Activated CD8-positive, alpha-beta T cell treated with anti-CD3 and anti-CD28 coated beads, Interleukin-2, amount 10 ng/mL, durations not matched to agents 7 days and 5 days (primary cell): ENCODE data around the gene SLC2A9. TPM values are rescaled to one million over a fixed set of nuclear protein-coding genes. Genes with fewer than 3 reads are reported as not detected.

Experiments
- ATAC-seq: fragments of 150-1000 bp; cut with Tn5 transposase; one replicate; pipeline ENCODE4 v1.10.0; 2021; ENCODE audit warnings: moderate library complexity
- CTCF ChIA-PET: fragments of 350-600 bp; sonication (Branson Sonifier 250); formaldehyde crosslinking; loops from one replicate; lab custom pipeline; 2021; ENCODE audit warnings: antibody characterized with exemption; lab: Charles Lee
- POLR2A ChIA-PET: fragments of 350-600 bp; sonication (Branson Sonifier 250); formaldehyde crosslinking; loops from one replicate; lab custom pipeline; 2021; ENCODE audit warnings: antibody characterized with exemption; lab: Charles Lee
- DNase-seq: peaks from one replicate; pipeline ENCODE4 v3.0.0-alpha.2; 2020
- H3K27ac Mint-ChIP-seq: one replicate; pipeline ENCODE4 v1.8.0; 2021; ENCODE audit warnings: mild to moderate bottlenecking, mixed read lengths
- H3K27me3 Mint-ChIP-seq: one replicate; pipeline ENCODE4 v1.8.0; 2021; ENCODE audit warnings: low read depth, mixed read lengths
- H3K36me3 Mint-ChIP-seq: one replicate; pipeline ENCODE4 v1.8.0; 2021; ENCODE audit warnings: low read depth, mixed read lengths
- H3K4me1 Mint-ChIP-seq: one replicate; pipeline ENCODE4 v1.8.0; 2021; ENCODE audit warnings: low read depth, mixed read lengths
- H3K4me3 Mint-ChIP-seq: one replicate; pipeline ENCODE4 v1.8.0; 2021; ENCODE audit warnings: mild to moderate bottlenecking, mixed read lengths
- H3K9me3 Mint-ChIP-seq: one replicate; pipeline ENCODE4 v1.8.0; 2022; ENCODE audit warnings: mixed read lengths; ENCODE audit not compliant: insufficient read depth
- total RNA-seq, 2 experiments: library from RNA; stranded (reverse); gene quantifications; one replicate each; pipeline ENCODE4 v1.2.3, GENCODE V29; 2021

Gene SLC2A9
- total RNA-seq, 2 experiments from 2014 or later, result 1.3 to 1.7 TPM

DNA sequence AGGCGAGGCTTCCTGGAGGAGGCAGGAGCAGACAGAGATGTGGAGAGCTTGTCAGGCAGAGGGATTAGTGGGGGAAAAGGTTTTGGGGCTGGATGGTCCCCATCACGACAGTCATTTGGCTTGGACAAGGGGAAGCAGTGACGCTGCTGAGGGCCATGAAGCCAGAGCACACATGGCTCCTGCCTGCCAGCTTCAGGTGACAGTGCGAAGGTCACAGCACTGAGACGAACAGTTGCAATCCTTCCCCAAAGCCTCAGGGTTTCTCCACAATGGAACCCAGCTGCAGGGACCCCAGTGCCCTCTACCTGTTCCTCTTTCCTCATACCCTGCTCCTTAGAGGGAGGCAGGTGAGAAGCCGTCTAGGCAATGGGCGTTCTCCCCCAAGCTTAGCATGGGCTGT is 129.6 kb downstream of the SLC2A9 start:
- POLR2A ChIA-PET, result interaction anchor here (0.5 kb wide), 1 partner anchor 127 kb away, joined by 3 read pairs; no protein-coding TSS in a partner anchor
- DNase-seq (no peak), ATAC-seq (no peak)
- Mint-ChIP-seq H3K4me1 (no peaks in the 10 kb centered on the region), H3K9me3 (no peaks in the 10 kb centered on the region), H3K36me3 (no peaks in the 10 kb centered on the region), H3K4me3 (no peak overlapping the region), H3K27ac (no peak overlapping the region), H3K27me3 (peaks cover 11% of the 10 kb centered on the region)
- CTCF ChIA-PET, result no interaction called here

DNA sequence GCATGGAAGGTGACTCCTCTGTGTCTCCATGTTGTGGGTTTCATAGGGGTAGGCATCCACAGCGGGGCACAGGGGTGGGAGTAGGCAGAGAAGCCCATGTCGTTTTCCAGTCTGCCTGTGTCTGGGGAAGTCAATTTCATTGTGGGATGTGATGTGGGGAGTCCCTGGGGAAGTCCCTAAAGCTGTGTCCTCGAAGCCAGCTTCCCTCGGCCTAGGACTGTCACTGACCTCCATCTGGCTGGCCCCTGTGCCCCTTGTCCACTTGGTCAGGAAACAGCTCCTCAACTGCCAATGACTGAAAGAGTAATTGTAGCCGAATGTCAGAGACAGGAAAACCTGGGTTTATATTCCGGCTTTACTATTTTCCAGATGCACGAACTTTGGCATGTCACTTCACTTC is 130.2 kb downstream of the SLC2A9 start:
- H3K4me1 Mint-ChIP-seq, result no peaks in the 10 kb centered on the region
- H3K9me3 Mint-ChIP-seq, result no peaks in the 10 kb centered on the region
- DNase-seq, result no peak
- ChIA-PET CTCF (no interaction called here), POLR2A (no interaction called here)
- H3K27me3 Mint-ChIP-seq, result peaks cover 7% of the 10 kb centered on the region
- no peaks in the 10 kb centered on the region for H3K36me3 Mint-ChIP-seq
- ATAC-seq, result no peak
- no peak overlapping the region for H3K4me3 Mint-ChIP-seq
- no peak overlapping the region for H3K27ac Mint-ChIP-seq

DNA sequence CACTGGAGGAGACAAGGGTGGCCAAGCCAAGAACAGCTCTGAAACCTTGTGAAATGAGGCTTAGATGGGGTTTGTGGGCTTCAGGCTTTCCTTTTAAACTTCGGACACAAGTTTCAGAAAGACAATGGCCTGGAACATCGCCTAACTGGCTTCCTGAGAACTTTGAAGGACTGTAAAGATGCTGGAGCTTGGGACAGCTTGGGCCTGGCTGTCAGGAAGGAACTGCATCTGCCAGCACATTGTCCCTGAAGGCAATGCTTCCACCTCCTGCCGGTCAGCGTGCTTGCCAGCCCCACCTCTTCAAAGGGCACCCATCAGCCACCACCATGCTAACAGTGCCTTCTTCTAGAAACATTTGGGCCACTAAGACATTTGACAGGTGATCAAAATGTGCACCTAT is 132.0 kb downstream of the SLC2A9 start:
- H3K4me1 Mint-ChIP-seq, result no peaks in the 10 kb centered on the region
- DNase-seq (no peak), ATAC-seq (no peak)
- no peak overlapping the region for H3K4me3 Mint-ChIP-seq
- no peaks in the 10 kb centered on the region for H3K36me3 Mint-ChIP-seq
- H3K27me3 Mint-ChIP-seq, result peaks cover 4% of the 10 kb centered on the region
- CTCF ChIA-PET, result no interaction called here
- POLR2A ChIA-PET, result no interaction called here
- H3K27ac Mint-ChIP-seq, result no peak overlapping the region
- H3K9me3 Mint-ChIP-seq, result no peaks in the 10 kb centered on the region

DNA sequence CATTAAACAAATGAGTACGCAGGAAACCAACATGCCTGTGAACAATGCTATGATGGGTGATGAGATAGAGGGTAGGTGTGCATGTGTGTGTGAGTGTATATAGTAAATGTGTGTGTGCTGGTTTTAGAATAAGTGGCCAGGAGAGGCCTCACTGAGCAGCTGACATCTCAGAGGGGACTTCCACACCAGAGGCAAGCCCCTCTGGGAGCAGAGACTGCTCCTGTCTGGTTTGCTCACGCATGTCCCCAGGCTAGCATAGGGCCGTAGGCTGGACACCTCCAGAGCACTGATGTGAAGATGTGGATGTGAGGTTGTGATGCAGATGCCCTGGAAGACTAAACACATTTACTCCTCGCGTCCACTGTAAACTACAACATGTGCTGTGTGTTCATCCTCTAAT is 135.3 kb downstream of the SLC2A9 start:
- DNase-seq, result no peak
- no peak for ATAC-seq
- H3K27me3 Mint-ChIP-seq, result peaks cover 7% of the 10 kb centered on the region

DNA sequence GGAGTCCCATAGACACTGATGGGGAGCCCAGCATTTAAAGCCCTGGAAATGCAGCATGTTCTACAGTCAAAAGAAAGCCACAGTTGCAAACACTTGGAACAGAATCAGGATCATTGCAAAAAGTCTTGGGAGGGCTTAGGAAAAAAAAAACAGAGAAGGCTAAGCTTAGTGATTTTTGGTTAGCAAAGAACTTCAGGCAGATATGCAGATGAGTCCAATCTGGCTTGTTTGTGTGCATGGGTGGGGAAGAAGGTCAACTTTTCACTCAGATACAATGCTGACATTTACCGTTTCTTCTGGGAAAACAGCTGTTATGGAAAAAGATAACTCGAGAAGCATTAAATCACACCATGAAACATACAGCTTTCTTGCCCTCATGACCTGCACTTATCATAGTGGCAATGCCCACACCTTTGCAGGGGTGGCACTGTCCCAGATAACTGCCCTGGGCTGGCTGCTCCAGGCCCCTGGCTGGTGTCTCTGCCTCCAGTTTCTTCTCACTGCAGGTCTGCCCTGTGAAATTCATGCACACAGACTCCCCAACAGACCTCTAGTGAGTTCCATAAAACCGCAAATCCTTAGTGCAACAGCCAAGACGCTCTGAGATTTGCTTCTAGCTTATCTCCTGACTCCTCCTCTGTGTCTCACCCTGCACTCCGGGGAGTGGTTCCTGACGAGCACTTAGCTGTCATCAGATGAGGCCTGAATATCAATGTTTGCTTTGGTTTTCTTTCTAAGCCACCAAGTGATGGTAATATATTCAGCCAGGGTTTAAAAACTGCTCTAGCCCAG is 140.7 kb downstream of the SLC2A9 start:
- Mint-ChIP-seq H3K27me3 (peaks cover 20% of the 10 kb centered on the region), H3K4me1 (peaks cover 3% of the 10 kb centered on the region), H3K36me3 (no peaks in the 10 kb centered on the region), H3K9me3 (no peaks in the 10 kb centered on the region), H3K4me3 (no peak overlapping the region), H3K27ac (no peak overlapping the region)
- ChIA-PET POLR2A (no interaction called here), CTCF (no interaction called here)
- DNase-seq (no peak), ATAC-seq (no peak)

More for the DNA sequence above, 135.3 kb downstream of the SLC2A9 start:
- H3K36me3 Mint-ChIP-seq, result no peaks in the 10 kb centered on the region
- POLR2A ChIA-PET, result no interaction called here
- H3K4me3 Mint-ChIP-seq, result no peak overlapping the region
- no peaks in the 10 kb centered on the region for H3K4me1 Mint-ChIP-seq
- no peak overlapping the region for H3K27ac Mint-ChIP-seq
- H3K9me3 Mint-ChIP-seq, result no peaks in the 10 kb centered on the region
- CTCF ChIA-PET, result no interaction called here

DNA sequence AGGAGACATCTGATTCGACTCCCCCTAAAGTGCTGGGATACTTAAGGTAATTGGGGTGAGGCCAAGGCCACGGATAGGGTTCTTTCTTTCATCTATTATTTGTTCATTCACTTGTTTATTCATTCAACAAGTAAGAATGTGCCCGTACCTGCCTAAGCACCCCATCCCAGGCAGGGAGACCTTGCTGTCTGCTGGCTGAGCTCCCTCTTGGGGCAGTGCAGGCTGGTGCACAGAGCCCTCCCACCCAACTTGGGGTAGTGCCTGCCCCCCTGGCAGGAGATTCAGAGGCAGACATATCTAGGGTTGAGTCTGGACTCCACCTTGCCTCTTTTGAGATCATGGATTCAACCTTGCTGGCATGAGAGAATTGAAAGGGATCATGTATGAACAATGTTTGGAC is 144.2 kb downstream of the SLC2A9 start:
- ATAC-seq, result no peak
- POLR2A ChIA-PET, result no interaction called here
- peaks cover 26% of the 10 kb centered on the region for H3K27me3 Mint-ChIP-seq
- peaks cover 7% of the 10 kb centered on the region for H3K4me1 Mint-ChIP-seq
- H3K9me3 Mint-ChIP-seq, result no peaks in the 10 kb centered on the region
- no peak overlapping the region for H3K4me3 Mint-ChIP-seq
- H3K36me3 Mint-ChIP-seq, result no peaks in the 10 kb centered on the region
- CTCF ChIA-PET, result no interaction called here
- no peak overlapping the region for H3K27ac Mint-ChIP-seq
- no peak for DNase-seq

DNA sequence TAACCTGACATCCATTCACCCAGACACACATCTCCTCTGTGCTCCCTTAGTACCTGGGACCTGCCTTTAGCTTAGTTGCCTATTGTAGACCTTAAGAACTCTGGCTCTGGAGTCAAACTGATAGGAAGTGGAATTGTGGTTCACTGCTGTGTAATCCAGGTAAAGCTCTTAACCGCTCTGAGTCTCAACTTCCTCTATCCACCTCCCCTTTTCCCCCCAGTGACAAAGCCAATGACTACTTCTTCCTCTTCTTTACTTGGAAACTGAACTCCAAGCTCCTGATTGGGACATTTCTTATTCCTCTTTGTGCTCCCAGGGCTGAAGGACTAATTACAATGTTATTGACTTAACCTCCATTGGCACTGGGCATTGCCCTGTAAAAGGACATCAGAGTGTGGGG is 145.8 kb downstream of the SLC2A9 start:
- H3K27me3 Mint-ChIP-seq, result peaks cover 29% of the 10 kb centered on the region
- ChIA-PET CTCF (no interaction called here), POLR2A (no interaction called here)
- DNase-seq, result no peak
- H3K4me1 Mint-ChIP-seq, result peaks cover 12% of the 10 kb centered on the region
- H3K4me3 Mint-ChIP-seq, result no peak overlapping the region
- ATAC-seq, result no peak
- no peaks in the 10 kb centered on the region for H3K9me3 Mint-ChIP-seq
- H3K27ac Mint-ChIP-seq, result no peak overlapping the region
- H3K36me3 Mint-ChIP-seq, result no peaks in the 10 kb centered on the region

DNA sequence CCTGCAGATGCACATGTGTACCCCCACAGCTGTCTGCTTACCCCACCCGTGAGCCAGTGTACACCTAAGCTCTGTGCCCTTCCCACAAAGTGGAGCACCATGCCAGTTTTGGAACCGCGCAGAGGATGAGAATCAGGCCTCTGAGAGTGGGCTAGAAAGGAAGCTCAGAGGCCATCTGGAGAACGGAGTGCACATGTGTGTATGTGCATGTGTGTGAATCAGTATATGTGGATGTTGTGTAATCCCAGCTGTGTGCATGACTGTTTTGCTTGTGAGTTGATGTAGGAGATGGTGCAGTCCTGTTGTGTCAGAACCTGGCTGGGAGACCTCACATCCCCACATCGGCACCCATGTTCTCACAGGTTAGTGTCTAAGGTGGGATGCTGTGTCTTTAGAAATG is 146.9 kb downstream of the SLC2A9 start:
- no peaks in the 10 kb centered on the region for H3K9me3 Mint-ChIP-seq
- DNase-seq, result no peak
- CTCF ChIA-PET, result no interaction called here
- ATAC-seq, result no peak
- POLR2A ChIA-PET, result no interaction called here
- H3K4me3 Mint-ChIP-seq, result no peak overlapping the region
- peaks cover 31% of the 10 kb centered on the region for H3K27me3 Mint-ChIP-seq
- H3K36me3 Mint-ChIP-seq, result no peaks in the 10 kb centered on the region
- peaks cover 23% of the 10 kb centered on the region for H3K4me1 Mint-ChIP-seq
- H3K27ac Mint-ChIP-seq, result no peak overlapping the region

DNA sequence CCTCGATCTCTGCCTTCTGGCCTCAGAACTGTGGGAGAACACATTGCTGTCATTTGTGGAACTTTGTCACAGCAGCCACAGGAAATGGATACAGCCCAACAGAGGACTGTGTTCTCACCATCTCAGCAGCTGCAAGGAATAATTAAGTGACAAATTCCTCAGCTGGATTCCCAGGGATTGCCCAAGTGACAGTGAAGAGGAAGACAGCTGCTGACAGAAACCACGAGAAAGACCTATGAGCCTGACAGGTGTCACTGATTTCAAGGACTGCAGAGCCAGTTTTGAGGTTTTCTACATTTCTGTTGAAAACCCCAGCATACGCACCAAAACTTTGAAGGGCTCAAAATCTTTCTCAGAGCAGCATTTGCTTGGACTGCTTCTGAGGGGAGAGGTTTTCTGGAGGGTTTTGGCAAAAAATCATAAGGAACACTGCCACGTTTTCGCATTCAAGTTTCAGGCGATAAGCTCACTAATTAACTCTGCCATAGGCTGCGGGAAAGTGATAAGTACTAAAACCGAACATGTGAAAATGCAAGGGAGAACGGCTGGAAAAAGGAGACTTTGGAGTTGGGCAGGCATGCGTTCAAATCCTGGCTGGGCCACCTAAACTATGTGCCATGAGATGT is 151.0 kb downstream of the SLC2A9 start:
- Mint-ChIP-seq H3K27ac (no peak overlapping the region), H3K4me1 (peaks cover 19% of the 10 kb centered on the region), H3K4me3 (no peak overlapping the region), H3K36me3 (no peaks in the 10 kb centered on the region), H3K9me3 (no peaks in the 10 kb centered on the region), H3K27me3 (peaks cover 28% of the 10 kb centered on the region)
- DNase-seq (peak; percentile 35), ATAC-seq (peak; percentile 51)
- POLR2A ChIA-PET, result no interaction called here
- CTCF ChIA-PET, result no interaction called here

DNA sequence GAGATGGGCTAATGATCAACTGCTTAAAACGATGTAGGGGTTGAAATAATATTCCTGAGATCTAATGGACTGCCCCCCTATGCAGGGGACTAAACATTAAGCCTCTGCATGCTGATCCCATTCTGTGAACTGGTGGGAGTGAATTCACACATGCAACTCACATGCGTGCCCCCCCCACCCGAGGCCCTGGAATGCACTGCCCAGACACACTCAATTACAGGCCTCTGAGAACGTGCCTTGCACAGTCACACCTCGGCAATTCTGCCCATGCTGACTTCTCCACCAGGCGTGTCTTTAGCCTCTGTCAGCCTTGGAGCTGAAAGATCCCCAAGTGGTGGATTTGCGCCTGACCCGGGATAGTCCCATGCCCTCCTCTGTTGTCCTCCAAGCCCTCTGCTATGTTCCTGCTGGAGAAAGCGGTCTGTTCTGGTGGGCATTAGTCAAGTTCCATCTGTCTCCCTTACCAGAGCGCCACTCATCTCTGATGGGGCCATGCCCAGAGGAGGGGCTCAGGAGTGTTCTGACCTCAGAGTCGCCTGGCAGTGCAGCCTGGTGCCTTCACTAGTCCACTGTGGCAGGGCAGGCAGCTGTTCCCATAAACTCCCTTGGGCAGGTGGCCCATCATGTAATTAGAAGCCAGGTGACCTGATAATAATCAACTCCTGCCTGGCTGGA is 153.4 kb downstream of the SLC2A9 start:
- H3K4me3 Mint-ChIP-seq, result no peak overlapping the region
- peaks cover 20% of the 10 kb centered on the region for H3K27me3 Mint-ChIP-seq
- ATAC-seq, result no peak
- no peaks in the 10 kb centered on the region for H3K36me3 Mint-ChIP-seq
- H3K27ac Mint-ChIP-seq, result no peak overlapping the region
- CTCF ChIA-PET, result no interaction called here
- no peaks in the 10 kb centered on the region for H3K9me3 Mint-ChIP-seq
- POLR2A ChIA-PET, result no interaction called here
- H3K4me1 Mint-ChIP-seq, result peaks cover 18% of the 10 kb centered on the region
- DNase-seq, result no peak

DNA sequence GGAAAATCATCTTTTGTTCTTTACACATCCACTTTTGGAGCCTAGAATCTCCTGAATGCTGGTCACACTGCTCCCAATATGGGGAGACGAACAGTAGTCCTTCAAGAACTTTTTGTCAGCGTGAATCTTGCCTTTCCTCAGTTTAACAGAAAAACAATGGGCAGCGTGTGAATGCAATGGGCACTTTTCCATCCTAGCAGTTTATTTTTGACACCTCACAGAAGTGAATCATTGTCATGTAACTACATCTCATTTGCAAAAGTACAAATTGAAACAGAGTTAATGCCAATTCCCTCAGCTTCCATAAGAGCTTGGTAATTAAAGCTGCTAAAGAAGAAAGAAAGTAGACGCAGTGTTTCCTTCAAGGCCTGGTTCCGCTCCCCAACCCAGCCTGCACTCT is 154.4 kb downstream of the SLC2A9 start:
- DNase-seq (no peak), ATAC-seq (no peak)
- Mint-ChIP-seq H3K4me1 (peaks cover 18% of the 10 kb centered on the region), H3K27ac (no peak overlapping the region), H3K27me3 (peaks cover 19% of the 10 kb centered on the region), H3K9me3 (no peaks in the 10 kb centered on the region), H3K36me3 (no peaks in the 10 kb centered on the region), H3K4me3 (no peak overlapping the region)
- CTCF ChIA-PET, result no interaction called here
- POLR2A ChIA-PET, result no interaction called here

DNA sequence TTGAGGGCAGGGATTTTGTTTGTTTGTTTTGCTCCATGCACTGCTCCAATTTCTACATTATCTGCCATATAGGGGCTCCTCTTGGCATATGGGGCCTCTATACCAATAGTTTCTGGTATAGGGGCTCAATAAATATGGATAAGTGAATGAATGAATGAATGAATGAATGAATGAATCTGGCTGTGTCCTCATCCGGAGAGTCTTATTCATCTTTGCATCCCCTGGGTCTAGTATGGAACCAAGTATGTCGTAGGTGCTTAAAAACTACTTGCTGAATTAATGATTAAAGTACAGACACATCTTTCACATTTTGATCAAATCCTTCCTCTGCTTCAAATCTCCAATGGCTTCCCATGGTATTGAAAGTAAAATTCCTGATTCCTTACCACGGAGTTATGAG is 159.7 kb downstream of the SLC2A9 start:
- ChIA-PET POLR2A (no interaction called here), CTCF (no interaction called here)
- Mint-ChIP-seq H3K36me3 (no peaks in the 10 kb centered on the region), H3K4me3 (no peak overlapping the region), H3K4me1 (no peaks in the 10 kb centered on the region), H3K27ac (no peak overlapping the region), H3K9me3 (no peaks in the 10 kb centered on the region), H3K27me3 (peaks cover 15% of the 10 kb centered on the region)
- DNase-seq (no peak), ATAC-seq (no peak)
